GM19324 (cell line): Measurements from ENCODE around the gene HIP1R.

ENCODE experiments used
- ATAC-seq: cut with Tn5 transposase; IDR thresholded peaks from one replicate; pipeline ENCODE4 v1.9.1; 2021; ENCODE audit warnings: mild to moderate bottlenecking, moderate library complexity; ENCODE audit not compliant: unreplicated experiment, low FRiP score

Gene HIP1R

GRCh38 chr12:122859303-122860039, 24.2 kb downstream of the HIP1R start:
- no peak for ATAC-seq

DNA sequence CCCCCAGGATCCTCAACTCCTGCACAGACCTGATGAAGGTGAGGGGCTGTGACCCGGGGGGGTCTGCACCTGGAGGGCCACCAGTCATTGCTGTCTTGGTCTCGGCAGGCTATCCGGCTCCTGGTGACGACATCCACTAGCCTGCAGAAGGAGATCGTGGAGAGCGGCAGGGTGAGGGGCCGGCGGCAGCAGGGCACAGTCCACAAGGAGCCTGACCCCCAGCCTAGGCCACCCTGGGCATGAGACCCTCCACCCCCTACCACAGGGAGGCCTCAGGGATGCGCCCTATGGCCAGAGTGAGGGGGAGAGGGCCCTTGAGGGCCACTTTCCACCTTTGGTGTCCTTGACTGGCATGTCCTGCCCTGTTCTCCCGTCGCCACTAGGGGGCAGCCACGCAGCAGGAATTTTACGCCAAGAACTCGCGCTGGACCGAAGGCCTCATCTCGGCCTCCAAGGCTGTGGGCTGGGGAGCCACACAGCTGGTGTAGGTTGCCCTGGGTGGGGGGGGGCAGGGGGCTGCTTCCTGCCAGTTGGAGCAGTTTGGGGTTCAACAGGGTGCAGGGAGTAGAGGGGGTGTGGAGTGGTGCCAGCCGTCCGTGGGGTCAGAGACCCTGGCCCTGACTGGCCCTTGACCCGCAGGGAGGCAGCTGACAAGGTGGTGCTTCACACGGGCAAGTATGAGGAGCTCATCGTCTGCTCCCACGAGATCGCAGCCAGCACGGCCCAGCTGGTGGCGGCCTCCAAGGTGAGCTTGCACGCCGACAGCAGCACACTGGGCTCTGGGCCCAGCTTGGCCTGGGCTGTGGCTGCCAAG, 25.0 kb downstream of the HIP1R start:
- no peak for ATAC-seq

- ATAC-seq: no peak
Measured at GRCh38 chr12:122860854-122861586, 25.8 kb downstream of the HIP1R start.

DNA sequence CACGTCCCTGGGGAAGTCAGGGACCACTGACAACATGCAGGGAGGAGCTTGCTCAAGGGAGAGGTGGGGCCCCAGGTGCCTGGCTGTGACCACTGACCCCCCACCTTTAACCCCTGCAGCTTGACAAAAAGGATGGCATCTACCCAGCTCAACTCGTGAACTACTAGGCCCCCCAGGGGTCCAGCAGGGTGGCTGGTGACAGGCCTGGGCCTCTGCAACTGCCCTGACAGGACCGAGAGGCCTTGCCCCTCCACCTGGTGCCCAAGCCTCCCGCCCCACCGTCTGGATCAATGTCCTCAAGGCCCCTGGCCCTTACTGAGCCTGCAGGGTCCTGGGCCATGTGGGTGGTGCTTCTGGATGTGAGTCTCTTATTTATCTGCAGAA, 26.3 kb downstream of the HIP1R start:
- no peak for ATAC-seq

GRCh38 chr12:122862110-122862634, 26.9 kb downstream of the HIP1R start:
- no peak for ATAC-seq

GRCh38 chr12:122862872-122863701, 27.8 kb downstream of the HIP1R start:
- ATAC-seq: no peak

DNA sequence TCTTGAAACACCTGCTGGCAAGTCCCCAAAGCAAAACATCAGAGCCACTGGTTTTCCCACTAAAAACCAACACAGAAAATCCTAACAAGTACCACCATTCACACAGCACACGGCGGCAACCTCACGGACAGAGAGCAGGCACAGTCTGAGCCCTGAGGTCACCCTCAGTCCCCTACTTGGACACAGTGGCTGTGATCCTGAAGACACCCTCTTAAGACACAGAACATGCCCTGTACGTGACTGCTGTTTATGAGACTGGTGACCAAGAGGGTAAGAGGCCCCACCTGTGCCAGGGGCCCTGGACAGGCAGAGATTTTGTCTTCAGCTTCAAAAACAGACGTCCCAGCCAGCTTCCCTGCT, 29.6 kb downstream of the HIP1R start:
- ATAC-seq: no peak

- ATAC-seq: no peak
Measured at GRCh38 chr12:122865268-122866231, 30.3 kb downstream of the HIP1R start.

DNA sequence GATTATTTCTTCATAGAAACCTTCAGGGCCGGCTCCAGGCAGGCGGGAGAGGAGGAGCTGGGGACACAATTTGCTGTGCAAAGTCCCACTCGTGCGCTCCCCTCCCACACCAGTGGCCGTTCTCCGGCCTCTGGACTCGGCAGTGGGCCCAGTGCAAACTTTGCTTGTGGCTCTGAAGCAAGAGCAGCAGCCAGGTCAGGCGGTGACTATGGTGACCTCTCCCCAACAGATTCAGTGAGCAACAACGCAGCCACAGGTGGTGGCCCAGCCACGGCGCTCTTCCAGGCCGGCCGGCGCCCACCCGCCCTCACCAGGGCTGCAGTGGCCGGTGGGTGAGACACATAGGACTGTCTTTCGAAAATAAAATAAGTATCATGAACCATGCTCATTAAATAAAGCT, 31.1 kb downstream of the HIP1R start:
- ATAC-seq: no peak

GRCh38 chr12:122866950-122867607, 31.8 kb downstream of the HIP1R start:
- ATAC-seq: no peak

DNA sequence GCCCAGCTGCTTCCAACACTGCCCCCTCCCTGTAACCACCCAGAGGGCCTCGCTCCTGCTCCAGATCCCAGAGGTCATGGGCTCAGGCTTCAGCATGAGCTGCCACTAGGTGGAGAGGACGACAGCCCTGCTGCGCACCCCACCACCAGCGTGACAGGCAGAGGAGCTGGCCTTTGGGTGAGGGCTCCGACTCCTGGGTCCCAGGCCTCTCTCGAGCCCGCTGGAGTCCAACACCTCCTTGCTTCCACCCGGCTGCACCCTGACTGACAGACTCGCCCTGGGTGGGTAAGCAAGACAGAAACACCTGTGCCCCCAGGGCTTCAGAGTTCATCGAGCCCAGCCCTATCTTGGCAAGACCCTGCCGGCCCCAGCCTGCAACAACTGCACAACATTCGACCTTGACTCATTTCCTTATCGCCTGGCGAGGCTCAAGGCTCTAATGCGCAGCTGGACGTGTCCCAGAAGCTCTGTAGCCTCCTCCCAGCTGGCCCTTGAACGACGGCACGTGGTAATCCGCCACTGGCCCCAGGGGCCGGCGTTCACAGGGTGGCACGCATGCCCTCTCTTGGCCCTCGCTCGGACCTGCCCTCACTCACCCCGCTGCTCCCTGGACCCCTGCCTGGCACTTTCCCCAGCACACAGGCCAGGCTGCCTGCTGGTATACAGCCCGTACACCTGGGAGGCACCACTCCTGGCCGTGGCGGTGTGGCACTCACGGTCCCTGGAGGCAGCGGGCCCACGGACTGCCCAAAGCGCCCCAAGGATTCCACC, 32.6 kb downstream of the HIP1R start:
- ATAC-seq: no peak

GRCh38 chr12:122868471-122869177, 33.4 kb downstream of the HIP1R start:
- no peak for ATAC-seq

DNA sequence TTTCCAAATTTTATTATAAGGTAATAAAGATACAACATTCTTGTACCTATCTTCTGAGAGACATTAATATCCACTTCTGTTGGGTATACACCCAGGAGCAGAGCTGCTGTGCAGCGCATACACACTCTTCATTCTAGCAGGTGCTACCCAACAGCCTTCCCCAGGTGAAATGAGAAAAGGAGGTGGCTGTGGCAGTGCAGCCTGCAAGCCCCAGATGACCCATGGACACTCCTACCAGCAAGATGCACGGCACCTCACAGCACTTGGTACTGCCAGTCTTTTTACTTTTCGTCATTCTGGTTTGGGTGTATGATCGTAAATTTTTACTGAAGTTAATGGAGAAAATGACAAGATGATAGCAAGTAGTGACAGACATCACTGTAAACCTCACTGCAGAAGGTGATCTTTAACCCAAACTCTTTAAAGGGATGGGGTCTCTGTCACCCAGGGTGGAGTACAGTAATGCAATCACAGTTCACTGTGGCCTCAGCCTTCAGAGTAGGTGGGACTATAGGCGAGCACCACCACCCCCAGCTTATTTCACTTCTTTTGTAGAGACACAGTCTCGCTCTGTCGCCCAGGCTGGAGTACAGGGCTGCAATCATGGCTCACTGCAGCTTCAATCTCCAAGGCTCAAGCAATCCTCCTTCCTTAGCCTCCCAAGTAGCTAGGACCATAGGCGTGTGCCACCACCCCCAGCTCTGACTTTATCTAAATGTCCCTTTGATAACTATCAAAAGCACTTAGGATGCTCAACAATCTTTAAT, 34.1 kb downstream of the HIP1R start:
- ATAC-seq: no peak

GRCh38 chr12:122870163-122870842, 35.0 kb downstream of the HIP1R start:
- ATAC-seq: no peak

GRCh38 chr12:122870867-122871664, 35.8 kb downstream of the HIP1R start:
- no peak for ATAC-seq
